ENCODE results near the gene CAMSAP1. TPM values are rescaled to one million over a fixed set of nuclear protein-coding genes. Genes with fewer than 3 reads are reported as not detected.

The CAMSAP1 gene
- total and polyA plus RNA-seq, 11 donors: 10.9 to 38.3 (median 19.9) TPM

- 81 to 85% (median 83%) methylated on average over 16 to 24 of the region's 24 CpGs for WGBS, 4 donors
- intact Hi-C loops (cut with DNase I): no loop called here
- Histone ChIP-seq H3K27me3 (peaks cover 0 to 4% (median 0%) of the 10 kb centered on the region in 9 donors), H3K4me1 (no peaks in the 10 kb centered on the region), H3K9me3 (no peaks in the 10 kb centered on the region), H3K27ac (no peak overlapping the region), H3K36me3 (no peaks in the 10 kb centered on the region), H3K4me3 (no peak overlapping the region)
- TF ChIP-seq CTCF (IDR thresholded peaks at IDR 0.05) (no peak), POLR2A (IDR thresholded peaks at IDR 0.05) (no peak)
- ATAC-seq (no peak), DNase-seq (no peak)
These were observed 132.4 kb downstream of the CAMSAP1 start for GRCh38 chr9:135774794-135775525.

DNA sequence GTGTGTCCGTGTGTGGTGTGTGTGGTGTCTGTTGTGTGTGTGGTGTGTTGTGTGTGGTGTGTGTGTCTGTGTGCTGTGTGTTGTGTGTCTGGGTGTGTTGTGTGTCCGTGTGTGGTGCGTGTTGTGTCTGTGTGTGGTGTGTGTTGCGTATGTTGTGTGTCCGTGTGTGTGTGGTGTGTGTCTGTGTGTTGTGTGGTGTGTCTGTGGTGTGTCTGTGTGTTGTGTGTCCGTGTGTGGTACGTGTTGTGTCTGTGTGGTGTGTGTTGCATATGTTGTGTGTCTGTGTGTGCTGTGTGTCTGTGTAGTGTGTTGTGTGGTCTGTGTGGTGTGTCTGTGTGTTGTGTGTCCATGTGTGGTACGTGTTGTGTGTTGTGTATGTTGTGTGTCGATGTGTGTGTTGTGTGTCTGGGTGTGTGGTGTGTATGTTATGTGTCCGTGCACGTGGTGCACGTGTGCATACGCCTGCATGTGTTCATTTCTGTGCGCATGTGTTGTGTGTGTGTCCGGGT, 133.1 kb downstream of the CAMSAP1 start:
- no peaks in the 10 kb centered on the region for H3K4me1 ChIP-seq
- no peak for DNase-seq
- 86 to 90% (median 89%) methylated on average over 15 of the region's 15 CpGs for WGBS, 4 donors
- TF ChIP-seq POLR2A (IDR thresholded peaks at IDR 0.05): no peak
- no peak for TF ChIP-seq CTCF (IDR thresholded peaks at IDR 0.05)
- no peak for ATAC-seq
- no peaks in the 10 kb centered on the region for H3K9me3 ChIP-seq
- peaks cover 0 to 4% (median 0%) of the 10 kb centered on the region in 9 donors for H3K27me3 ChIP-seq
- no peaks in the 10 kb centered on the region for H3K36me3 ChIP-seq
- no peak overlapping the region for H3K27ac ChIP-seq
- H3K4me3 ChIP-seq: no peak overlapping the region
- intact Hi-C loops (cut with DNase I): no loop called here

- intact Hi-C loops (cut with DNase I): no loop called here
- H3K9me3 ChIP-seq: no peaks in the 10 kb centered on the region
- no peaks in the 10 kb centered on the region for H3K4me1 ChIP-seq
- no peak overlapping the region for H3K27ac ChIP-seq
- WGBS, 4 donors: 82 to 87% (median 85%) methylated on average over 11 of the region's 11 CpGs
- H3K4me3 ChIP-seq: no peak overlapping the region
- peaks cover 0 to 4% (median 0%) of the 10 kb centered on the region in 9 donors for H3K27me3 ChIP-seq
- ATAC-seq (no peak), DNase-seq (no peak)
- H3K36me3 ChIP-seq: no peaks in the 10 kb centered on the region
- TF ChIP-seq POLR2A (IDR thresholded peaks at IDR 0.05) (no peak), CTCF (IDR thresholded peaks at IDR 0.05) (no peak)
These were observed 133.7 kb downstream of the CAMSAP1 start for GRCh38 chr9:135773530-135774238.
